ENCODE results near the gene XYLT1. TPM values are rescaled to one million over a fixed set of nuclear protein-coding genes. Genes with fewer than 3 reads are reported as not detected.

Gene XYLT1
- polyA plus RNA-seq, 1 donor (not counting 4 experiments of a cell fraction or from before 2014, with no cell fraction given) = 4.4 TPM

GRCh38 chr16:17080105-17080504 is 390.7 kb downstream of the XYLT1 start:
- Histone ChIP-seq H3K4me2 (ENCODE audit: control insufficient read depth, extremely low read depth, insufficient read depth, low read depth, low read length) (no peak overlapping the region), H3K27ac (ENCODE audit: control insufficient read depth, insufficient read depth, low read length) (no peak overlapping the region), H3K27me3 (ENCODE audit: control insufficient read depth, extremely low read depth, insufficient read depth, low read length) (no peaks in the 10 kb centered on the region), H3K9me1 (ENCODE audit: control insufficient read depth, extremely low read depth, insufficient read depth, low read length) (no peaks in the 10 kb centered on the region), H3K4me3 (ENCODE audit: control insufficient read depth in 2 of 3, extremely low read depth in 1 of 3, insufficient read depth in 2 of 3, low read depth in 1 of 3, low read length in 3 of 3) (no peak overlapping the region), H4K20me1 (ENCODE audit: control insufficient read depth, extremely low read depth, insufficient read depth, low read length) (no peaks in the 10 kb centered on the region), H3K4me1 (ENCODE audit: control insufficient read depth, extremely low read depth, insufficient read depth, low read length) (no peaks in the 10 kb centered on the region), H3K79me2 (ENCODE audit: control insufficient read depth, insufficient read depth, low read length) (no peaks in the 10 kb centered on the region), H2AFZ (ENCODE audit: control insufficient read depth, low read length) (no peak overlapping the region), H3K36me3 (ENCODE audit: control insufficient read depth in 2 of 2, extremely low read depth in 1 of 2, insufficient read depth in 2 of 2, low read length in 2 of 2) (no peaks in the 10 kb centered on the region), H3K9ac (ENCODE audit: control insufficient read depth, extremely low read depth, insufficient read depth, low read length) (no peak overlapping the region), H3K9me3 (ENCODE audit: control insufficient read depth, low read depth, low read length) (no peaks in the 10 kb centered on the region)
- dilution Hi-C loops (cut with MboI; ENCODE audit: extremely low pct_ligation_motif_present, low sequenced_read_pairs) = no loop called here
- no peak for FAIRE-seq
- TF ChIP-seq CTCF (optimal IDR thresholded peaks at IDR 0.05 in 1 of 3, IDR thresholded peaks at IDR 0.05 in 1 of 3, conservative IDR thresholded peaks at IDR 0.05 in 1 of 3; ENCODE audit: extremely low read depth in 1 of 3, insufficient read depth in 2 of 3, low read length in 3 of 3) (no peak), EZH2 (IDR thresholded peaks at IDR 0.05; ENCODE audit: low read length) (no peak)
- DNase-seq (ENCODE audit: low read depth, low spot score) = no peak

- Histone ChIP-seq H3K79me2 (ENCODE audit: control insufficient read depth, insufficient read depth, low read length) (no peaks in the 10 kb centered on the region), H3K9me1 (ENCODE audit: control insufficient read depth, extremely low read depth, insufficient read depth, low read length) (no peaks in the 10 kb centered on the region), H3K27ac (ENCODE audit: control insufficient read depth, insufficient read depth, low read length) (no peak overlapping the region), H3K9me3 (ENCODE audit: control insufficient read depth, low read depth, low read length) (no peaks in the 10 kb centered on the region), H3K4me1 (ENCODE audit: control insufficient read depth, extremely low read depth, insufficient read depth, low read length) (no peaks in the 10 kb centered on the region), H3K4me2 (ENCODE audit: control insufficient read depth, extremely low read depth, insufficient read depth, low read depth, low read length) (no peak overlapping the region), H3K27me3 (ENCODE audit: control insufficient read depth, extremely low read depth, insufficient read depth, low read length) (no peaks in the 10 kb centered on the region), H3K36me3 (ENCODE audit: control insufficient read depth in 2 of 2, extremely low read depth in 1 of 2, insufficient read depth in 2 of 2, low read length in 2 of 2) (no peaks in the 10 kb centered on the region), H2AFZ (ENCODE audit: control insufficient read depth, low read length) (no peak overlapping the region), H3K4me3 (ENCODE audit: control insufficient read depth in 2 of 3, extremely low read depth in 1 of 3, insufficient read depth in 2 of 3, low read depth in 1 of 3, low read length in 3 of 3) (no peak overlapping the region), H4K20me1 (ENCODE audit: control insufficient read depth, extremely low read depth, insufficient read depth, low read length) (no peaks in the 10 kb centered on the region), H3K9ac (ENCODE audit: control insufficient read depth, extremely low read depth, insufficient read depth, low read length) (no peak overlapping the region)
- TF ChIP-seq EZH2 (IDR thresholded peaks at IDR 0.05; ENCODE audit: low read length) = no peak
- TF ChIP-seq CTCF (optimal IDR thresholded peaks at IDR 0.05 in 1 of 3, IDR thresholded peaks at IDR 0.05 in 1 of 3, conservative IDR thresholded peaks at IDR 0.05 in 1 of 3; ENCODE audit: extremely low read depth in 1 of 3, insufficient read depth in 2 of 3, low read length in 3 of 3) = no peak
- DNase-seq (ENCODE audit: low read depth, low spot score) (no peak), FAIRE-seq (no peak)
- dilution Hi-C loops (cut with MboI; ENCODE audit: extremely low pct_ligation_motif_present, low sequenced_read_pairs) = no loop called here
These were observed 391.7 kb downstream of the XYLT1 start for GRCh38 chr16:17078931-17079631.
